GM12878 (cell line): Measurements from ENCODE around the gene DRAP1. TPM values are rescaled to one million over a fixed set of nuclear protein-coding genes. Genes with fewer than 3 reads are reported as not detected.

ENCODE experiments used
- ATAC-seq: fragments of 200-7000 bp; cut with Tn5 transposase; 3 replicates; pipeline ENCODE4 v1.9.1; 2020; ENCODE audit warnings: mild to moderate bottlenecking, moderate library complexity
- BruUV-seq: library from RNA; stranded (reverse); fragments of 400-500 nt; replicated peaks from 2 replicates; lab custom pipeline; 2021; lab: Mats Ljungman, UMichigan
- CTCF ChIA-PET: fragments of 300-600 bp; sonication (Branson Sonifier 250); formaldehyde crosslinking; extraction: SDS; loops from one replicate; lab custom pipeline; 2021; ENCODE audit warnings: inconsistent platforms; lab: Yijun Ruan, JAX
- POLR2A ChIA-PET: fragments of 350-600 bp; formaldehyde crosslinking; extraction: SDS; loops from one replicate; lab custom pipeline; 2021; ENCODE audit warnings: inconsistent platforms; lab: Charles Lee
- RAD21 ChIA-PET: fragments of 300-600 bp; sonication (Branson Sonifier 250); formaldehyde crosslinking; loops from one replicate; lab custom pipeline; 2023; ENCODE audit warnings: antibody characterized with exemption; ENCODE audit not compliant: unreplicated experiment; lab: Charles Lee
- SMC1A ChIA-PET: fragments of 300-600 bp; sonication (Branson Sonifier 250); formaldehyde crosslinking; loops from one replicate; lab custom pipeline; 2023; ENCODE audit not compliant: unreplicated experiment, uncharacterized antibody; lab: Charles Lee
- DNase-seq: peaks from one replicate; pipeline ENCODE4 v3.0.0-alpha.2; 2011; ENCODE audit warnings: low read depth, low spot score
- FAIRE-seq: peaks from 3 replicates; lab custom pipeline; 2011; peaks lifted over from hg19 to GRCh38; lab: Jason Lieb, UNC
- H2AFZ ChIP-seq: 2 replicates; pipeline ENCODE4 v1.6.0; 2011; ENCODE audit warnings: low read depth, low read length, control low read depth; ENCODE audit not compliant: control insufficient read depth
- H3K27ac ChIP-seq: 2 replicates; pipeline ENCODE4 v1.5.1; 2011; ENCODE audit warnings: control low read depth; ENCODE audit not compliant: control insufficient read depth, insufficient read depth
- H3K27me3 ChIP-seq, 2 experiments: replicated peaks in 1 of 2; 2 replicates each; pipeline versions ENCODE4 v1.6.0 to v1.6.1; 2011; ENCODE audit warnings: low read length in 1 of 2; ENCODE audit not compliant: control insufficient read depth in 2 of 2, insufficient read depth in 2 of 2
- H3K36me3 ChIP-seq, 2 experiments: 2 replicates each; pipeline ENCODE4 v1.5.1; 2011; ENCODE audit warnings: low read length in 1 of 2; ENCODE audit not compliant: control insufficient read depth in 2 of 2, insufficient read depth in 2 of 2
- H3K4me1 ChIP-seq: 2 replicates; pipeline ENCODE4 v1.6.1; 2011; ENCODE audit warnings: mild to moderate bottlenecking, low read length, moderate library complexity, mixed read lengths; ENCODE audit not compliant: control insufficient read depth, insufficient read depth
- H3K4me2 ChIP-seq: 2 replicates; pipeline ENCODE4 v1.6.0; 2011; ENCODE audit warnings: control low read depth; ENCODE audit not compliant: control insufficient read depth, insufficient read depth
- H3K4me3 ChIP-seq: fragments of 200-600 bp; sonication (generic); 2 replicates; pipeline ENCODE4 v1.5.1; 2016
- H3K79me2 ChIP-seq: 2 replicates; pipeline ENCODE4 v1.6.0; 2011; ENCODE audit warnings: low read length; ENCODE audit not compliant: control insufficient read depth, insufficient read depth
- H3K9ac ChIP-seq: 2 replicates; pipeline ENCODE4 v1.8.0; 2011; ENCODE audit warnings: low read length, control low read depth, mixed read lengths; ENCODE audit not compliant: control insufficient read depth, insufficient read depth
- H3K9me3 ChIP-seq: replicated peaks from 3 replicates; pipeline ENCODE4 v1.5.1; 2011; ENCODE audit warnings: mild to moderate bottlenecking, low read length; ENCODE audit not compliant: control insufficient read depth, insufficient read depth
- H4K20me1 ChIP-seq: 2 replicates; pipeline ENCODE4 v1.6.0; 2011; ENCODE audit not compliant: control insufficient read depth, insufficient read depth
- CHD2 ChIP-seq: IDR thresholded peaks from 2 replicates; pipeline ENCODE4 v1.6.1; 2011; ENCODE audit warnings: low read depth, low read length, improper control_type of control experiment, borderline replicate concordance
- FOS ChIP-seq: IDR thresholded peaks from 3 replicates; pipeline ENCODE4 v1.6.1; 2011; ENCODE audit warnings: borderline replicate concordance; ENCODE audit not compliant: insufficient read length; ENCODE audit errors: extremely low read depth
- NBN ChIP-seq: fragments of 450-650 bp; IDR thresholded peaks from 2 replicates; pipeline ENCODE4 v1.6.1; 2016
- NFXL1 ChIP-seq: fragments of 450-650 bp; IDR thresholded peaks from 2 replicates; pipeline ENCODE4 v1.6.1; 2017; ENCODE audit warnings: antibody characterized with exemption, mild to moderate bottlenecking, borderline replicate concordance
- SUPT20H ChIP-seq: IDR thresholded peaks from 2 replicates; pipeline ENCODE4 v1.6.1; 2011; ENCODE audit warnings: low read depth, mild to moderate bottlenecking, low read length, moderate library complexity, borderline replicate concordance; ENCODE audit not compliant: control insufficient read depth
- YY1 ChIP-seq: IDR thresholded peaks from 2 replicates; pipeline ENCODE4 v1.6.1; 2011; ENCODE audit warnings: low read depth, mild to moderate bottlenecking, low read length
- WGBS: methylation state at CpG from one replicate; pipeline ENCODE4 v1.1.6; 2016; ENCODE audit warnings: low lambda C conversion rate; ENCODE audit not compliant: insufficient replicate concordance, insufficient coverage; ENCODE audit errors: missing lambda C conversion rate; 5-methylcytosine and 5-hydroxymethylcytosine counted together
- in situ Hi-C: fragments of 300-500 bp; cut with MboI; formaldehyde crosslinking; loops from 9 replicates; pipeline ENCODE4 v1.14.3; 2018; ENCODE audit warnings: mixed read lengths
- intact Hi-C: fragments of 100-400 bp; cut with micrococcal nuclease; formaldehyde crosslinking; loops from one replicate; pipeline ENCODE4 v1.14.2; 2022; ENCODE audit not compliant: unreplicated experiment
- polyA plus RNA-seq, 11 experiments: library from polyadenylated mRNA; depleted of rRNA in 4 of 11; unstranded in 6 of 11; stranded (reverse) in 5 of 11; fragments of >200 nt; fragmentation: Nextera tagmentation in 4 of 11; fragmentation: Illumina TruSeq in 1 of 11; extraction: Ambion mirVana in 4 of 11; extraction: Trizol in 1 of 11; gene quantifications; 1 replicate in 1 of 11; 2 replicates in 10 of 11; pipeline versions ENCODE4 v1.2.1 to v1.2.3, GENCODE V29; 2011 to 2016; ENCODE audit warnings: inconsistent platforms in 2 of 11, missing spikeins in 2 of 11, low read depth in 1 of 11
- total RNA-seq, 4 experiments: library from RNA; depleted of rRNA in 3 of 4; stranded (reverse); fragments of >200 nt in 3 of 4; fragmentation: Illumina TruSeq in 1 of 4; extraction: Trizol in 1 of 4; gene quantifications; 2 replicates each; pipeline versions ENCODE4 v1.2.1 to v1.2.3, GENCODE V29; 2013 to 2021
- TF ChIP-seq, protein P1 (sequence below): IDR thresholded peaks from 2 replicates; pipeline ENCODE4 v1.6.1; 2012; ENCODE audit warnings: low read depth, low read length, improper control_type of control experiment

The DRAP1 gene
- total and polyA plus RNA-seq, 10 of the 15 experiments (the other 5 are each of a cell fraction or from before 2014, with no cell fraction given): 9.4 to 163 (median 114) TPM

GRCh38 chr11:65883058-65883761 lies 36.0 kb upstream of the DRAP1 start:
- no peak for FAIRE-seq

More at GRCh38 chr11:65883058-65883761, 36.0 kb upstream of the DRAP1 start:
- ChIA-PET CTCF (interaction anchor here (0.9 to 11.0 kb wide), 17 partner anchors 9 to 339 kb away, joined by 3 to 167 read pairs (median 22); partner anchors contain the start of genes AP5B1, CFL1, EFEMP2 and KAT5), RAD21 (interaction anchor here (1.0 to 4.1 kb wide), 7 partner anchors 24 to 317 kb away, joined by 3 to 40 read pairs (median 4); no protein-coding TSS in a partner anchor), SMC1A (interaction anchor here (0.9 to 2.5 kb wide), 4 partner anchors 9 to 108 kb away, joined by 3 to 28 read pairs (median 6); no protein-coding TSS in a partner anchor), POLR2A (interaction anchor here (1.1 to 4.0 kb wide), 3 partner anchors 9 to 51 kb away, joined by 3 to 33 read pairs (median 14); partner anchors contain the start of genes CFL1 and MUS81)
- WGBS: 88% methylated on average over 13 of the region's 13 CpGs
- Histone ChIP-seq H3K9ac (no peak overlapping the region), H3K4me1 (peaks cover 20% of the 10 kb centered on the region), H3K27me3 (no peaks in the 10 kb centered on the region), H3K79me2 (peaks cover 14% of the 10 kb centered on the region), H3K4me3 (no peak overlapping the region), H3K36me3 (peaks cover 12 to 25% of the 10 kb centered on the region in 2 experiments), H2AFZ (no peak overlapping the region), H3K27ac (no peak overlapping the region), H3K9me3 (no peaks in the 10 kb centered on the region), H4K20me1 (no peaks in the 10 kb centered on the region), H3K4me2 (no peak overlapping the region)
- DNase-seq: no peak
- ATAC-seq: no peak
- no TSS peak for BruUV-seq
- in situ Hi-C loops: loop anchor here (5.0 kb wide), 1 partner anchor 104 kb away; no protein-coding TSS in a partner anchor
- intact Hi-C loops: no loop called here
- TF ChIP-seq CHD2 (no peak), SUPT20H (no peak), NFXL1 (no peak), NBN (no peak), YY1 (no peak), FOS (no peak)
- TF ChIP-seq, protein P1, sequence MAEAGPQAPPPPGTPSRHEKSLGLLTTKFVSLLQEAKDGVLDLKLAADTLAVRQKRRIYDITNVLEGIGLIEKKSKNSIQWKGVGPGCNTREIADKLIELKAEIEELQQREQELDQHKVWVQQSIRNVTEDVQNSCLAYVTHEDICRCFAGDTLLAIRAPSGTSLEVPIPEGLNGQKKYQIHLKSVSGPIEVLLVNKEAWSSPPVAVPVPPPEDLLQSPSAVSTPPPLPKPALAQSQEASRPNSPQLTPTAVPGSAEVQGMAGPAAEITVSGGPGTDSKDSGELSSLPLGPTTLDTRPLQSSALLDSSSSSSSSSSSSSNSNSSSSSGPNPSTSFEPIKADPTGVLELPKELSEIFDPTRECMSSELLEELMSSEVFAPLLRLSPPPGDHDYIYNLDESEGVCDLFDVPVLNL: no peak
